Sigmoid colon (tissue), 4 donors: ENCODE data around the gene TMEM53.

Experiments used
- POLR2A ChIP-seq, 2 donors: fragments of 450-650 bp; IDR thresholded peaks; one replicate each; pipeline ENCODE4 v1.6.1; 2016; ENCODE audit warnings: antibody characterized with exemption in 2 of 2, mild to moderate bottlenecking in 2 of 2, moderate library complexity in 2 of 2
- POLR2AphosphoS5 ChIP-seq, 4 donors: sonication (generic); formaldehyde crosslinking; IDR thresholded peaks; one replicate each; pipeline ENCODE4 v1.6.1; 2017; ENCODE audit warnings: antibody characterized with exemption in 4 of 4
- TF ChIP-seq, protein P1 (sequence below), 4 experiments: fragments of 450-650 bp in 3 of 4; fragments of 200-600 bp in 1 of 4; IDR thresholded peaks; one replicate each; pipeline ENCODE4 v1.5.1; 2016 to 2019; ENCODE audit warnings: antibody characterized with exemption in 4 of 4, mild to moderate bottlenecking in 3 of 4, moderate library complexity in 2 of 4

DNA sequence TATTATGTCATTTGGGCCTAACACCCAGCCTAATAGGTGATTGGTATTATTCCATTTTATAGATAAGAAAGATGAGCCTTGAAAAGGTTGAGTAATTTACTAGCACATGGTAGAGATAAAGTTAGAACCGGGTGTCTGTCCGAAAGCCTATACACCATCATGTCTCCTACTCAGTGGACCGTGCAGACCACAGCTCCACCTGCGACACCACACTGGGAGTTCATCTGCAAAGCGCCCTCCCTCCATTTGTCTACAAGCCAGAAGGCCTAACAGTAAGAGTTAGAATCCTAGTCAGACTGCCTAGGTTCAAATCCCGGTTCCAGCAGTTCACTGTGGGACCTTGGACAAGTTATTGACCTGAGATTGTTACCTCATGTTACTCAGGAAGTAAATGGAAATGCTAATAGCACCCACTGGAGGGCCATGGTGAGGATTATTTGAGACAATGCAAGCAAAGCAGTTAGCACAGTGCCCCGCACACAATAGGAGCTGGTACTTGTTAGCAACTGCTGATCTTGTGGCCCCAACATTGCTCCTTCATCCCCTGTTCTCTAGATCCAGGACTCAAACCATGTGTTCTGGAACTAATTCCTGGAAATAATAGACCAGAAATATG is 20.7 kb upstream of the TMEM53 start:
- no peak for TF ChIP-seq POLR2A (IDR thresholded peaks at IDR 0.05)
- TF ChIP-seq, protein P1, sequence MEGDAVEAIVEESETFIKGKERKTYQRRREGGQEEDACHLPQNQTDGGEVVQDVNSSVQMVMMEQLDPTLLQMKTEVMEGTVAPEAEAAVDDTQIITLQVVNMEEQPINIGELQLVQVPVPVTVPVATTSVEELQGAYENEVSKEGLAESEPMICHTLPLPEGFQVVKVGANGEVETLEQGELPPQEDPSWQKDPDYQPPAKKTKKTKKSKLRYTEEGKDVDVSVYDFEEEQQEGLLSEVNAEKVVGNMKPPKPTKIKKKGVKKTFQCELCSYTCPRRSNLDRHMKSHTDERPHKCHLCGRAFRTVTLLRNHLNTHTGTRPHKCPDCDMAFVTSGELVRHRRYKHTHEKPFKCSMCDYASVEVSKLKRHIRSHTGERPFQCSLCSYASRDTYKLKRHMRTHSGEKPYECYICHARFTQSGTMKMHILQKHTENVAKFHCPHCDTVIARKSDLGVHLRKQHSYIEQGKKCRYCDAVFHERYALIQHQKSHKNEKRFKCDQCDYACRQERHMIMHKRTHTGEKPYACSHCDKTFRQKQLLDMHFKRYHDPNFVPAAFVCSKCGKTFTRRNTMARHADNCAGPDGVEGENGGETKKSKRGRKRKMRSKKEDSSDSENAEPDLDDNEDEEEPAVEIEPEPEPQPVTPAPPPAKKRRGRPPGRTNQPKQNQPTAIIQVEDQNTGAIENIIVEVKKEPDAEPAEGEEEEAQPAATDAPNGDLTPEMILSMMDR (IDR thresholded peaks at IDR 0.05): no peak
- no peak for TF ChIP-seq POLR2AphosphoS5 (IDR thresholded peaks at IDR 0.05)
